Activated naive CD4-positive, alpha-beta T cell (primary cell): Measurements from ENCODE around the gene KMT2A.
A peak's percentile ranks its signal among the peaks of the same experiment; 100 is the strongest.
"Not testable (repeated sequence)": the region's sequence is repeated elsewhere in the genome, so short reads cannot be mapped to it uniquely, and the experiment has no call there.

Experiments used
- DNase-seq, 4 experiments: peaks; one replicate each; lab custom pipeline; 2025; lab: John Stamatoyannopoulos, UW

KMT2A gene

GRCh38 chr11:118435290-118435892, 901 bp upstream of the KMT2A start:
- peak in 3 of 4 experiments; percentile 24 to 56 (median 24) for DNase-seq

- DNase-seq = peak in 2 of 4 experiments; percentile 27 to 59
Measured at GRCh38 chr11:118436639-118437207, 431 bp downstream of the KMT2A start.

- peak in 1 of 4 experiments; percentile 35 for DNase-seq
Measured at GRCh38 chr11:118437208-118438125, 1.2 kb downstream of the KMT2A start.

GRCh38 chr11:118438314-118438931, 2.1 kb downstream of the KMT2A start:
- DNase-seq = peak in 3 of 4 experiments; percentile 8 to 40 (median 19)

GRCh38 chr11:118439646-118440045, 3.4 kb downstream of the KMT2A start:
- no peak for DNase-seq

- DNase-seq = no peak
Measured at GRCh38 chr11:118441770-118442275, 5.5 kb downstream of the KMT2A start.

- no peak for DNase-seq
Measured at GRCh38 chr11:118442301-118442700, 6.0 kb downstream of the KMT2A start.

- DNase-seq = no peak
Measured at GRCh38 chr11:118442908-118443589, 6.8 kb downstream of the KMT2A start.

GRCh38 chr11:118443590-118444218, 7.4 kb downstream of the KMT2A start:
- no peak for DNase-seq

- DNase-seq = no peak
Measured at GRCh38 chr11:118447423-118447822, 11.1 kb downstream of the KMT2A start.

GRCh38 chr11:118448294-118448693, 12.0 kb downstream of the KMT2A start:
- DNase-seq = no peak

- no peak for DNase-seq
Measured at GRCh38 chr11:118449316-118449918, 13.1 kb downstream of the KMT2A start.

- DNase-seq = no peak
Measured at GRCh38 chr11:118450451-118450850, 14.2 kb downstream of the KMT2A start.

- DNase-seq = no peak
Measured at GRCh38 chr11:118462178-118462577, 25.9 kb downstream of the KMT2A start.

- DNase-seq = not testable (repeated sequence)
Measured at GRCh38 chr11:118468968-118469367, 32.7 kb downstream of the KMT2A start.

- no peak for DNase-seq
Measured at GRCh38 chr11:118471030-118471429, 34.7 kb downstream of the KMT2A start.

GRCh38 chr11:118473537-118473936, 37.2 kb downstream of the KMT2A start:
- no peak for DNase-seq

- DNase-seq = no peak
Measured at GRCh38 chr11:118476676-118477075, 40.4 kb downstream of the KMT2A start.

- not testable (repeated sequence) for DNase-seq
Measured at GRCh38 chr11:118481238-118481637, 44.9 kb downstream of the KMT2A start.

GRCh38 chr11:118484405-118484804, 48.1 kb downstream of the KMT2A start:
- DNase-seq = no peak

GRCh38 chr11:118485273-118485672, 49.0 kb downstream of the KMT2A start:
- no peak for DNase-seq
